Panc1 (cell line): ENCODE measurements around the gene TLE3. TPM values are rescaled to one million over a fixed set of nuclear protein-coding genes. Genes with fewer than 3 reads are reported as not detected.

Experiments
- ATAC-seq: fragments of 200-7000 bp; cut with Tn5 transposase; 2 replicates; pipeline ENCODE4 v1.9.1; 2020; ENCODE audit warnings: mild to moderate bottlenecking, moderate library complexity
- BruUV-seq: library from RNA; stranded (reverse); fragments of 400-500 nt; replicated peaks from 2 replicates; lab custom pipeline; 2021; lab: Mats Ljungman, UMichigan
- CTCF ChIA-PET: fragments of 300-600 bp; sonication (Branson Sonifier 250); formaldehyde crosslinking; loops from one replicate; lab custom pipeline; 2022; ENCODE audit warnings: antibody characterized with exemption; lab: Charles Lee
- POLR2A ChIA-PET: fragments of 300-600 bp; sonication (Branson Sonifier 250); formaldehyde crosslinking; loops from one replicate; lab custom pipeline; 2022; ENCODE audit warnings: antibody characterized with exemption; lab: Charles Lee
- DNase-seq: peaks from one replicate; pipeline ENCODE4 v3.0.0-alpha.2; 2010; ENCODE audit warnings: low read depth, low spot score
- H3K27ac ChIP-seq: 2 replicates; pipeline ENCODE4 v1.5.1; 2011; ENCODE audit warnings: mild to moderate bottlenecking, low read length, inconsistent platforms
- H3K27me3 ChIP-seq: fragments of 200-500 bp; sonication (Bioruptor generic); 2 replicates; pipeline ENCODE4 v1.6.0; 2014; ENCODE audit warnings: low read length, inconsistent platforms; ENCODE audit not compliant: control insufficient read depth, insufficient read depth
- H3K36me3 ChIP-seq: fragments of 200-500 bp; sonication (Bioruptor generic); 2 replicates; pipeline ENCODE4 v1.5.1; 2014; ENCODE audit warnings: inconsistent platforms, mild to moderate bottlenecking, low read length, moderate library complexity; ENCODE audit not compliant: control insufficient read depth, insufficient read depth
- H3K4me1 ChIP-seq: 2 replicates; pipeline ENCODE4 v1.5.1; 2011; ENCODE audit warnings: inconsistent platforms, mild to moderate bottlenecking, low read length, moderate library complexity; ENCODE audit not compliant: control insufficient read depth, insufficient read depth
- H3K4me3 ChIP-seq, 2 experiments: 2 replicates each; pipeline ENCODE4 v1.5.1; 2011 to 2012; ENCODE audit warnings: low read depth in 2 of 2, low read length in 2 of 2, mild to moderate bottlenecking in 2 of 2, inconsistent platforms in 1 of 2, moderate library complexity in 1 of 2
- H3K9me3 ChIP-seq: fragments of 200-500 bp; sonication (Bioruptor generic); 2 replicates; pipeline ENCODE4 v1.5.1; 2014; ENCODE audit warnings: low read depth, mild to moderate bottlenecking, inconsistent platforms, low read length, moderate library complexity; ENCODE audit not compliant: control insufficient read depth, insufficient read depth
- CTCF ChIP-seq: fragments of 450-650 bp; IDR thresholded peaks from 2 replicates; pipeline ENCODE4 v1.5.1; 2017; ENCODE audit warnings: mild to moderate bottlenecking
- POLR2AphosphoS5 ChIP-seq: IDR thresholded peaks from 2 replicates; pipeline ENCODE4 v1.6.1; 2012; ENCODE audit warnings: mild to moderate bottlenecking, low read depth, low read length, moderate library complexity
- SIN3A ChIP-seq: IDR thresholded peaks from 2 replicates; pipeline ENCODE4 v1.6.1; 2012; ENCODE audit warnings: low read depth, mild to moderate bottlenecking, low read length, moderate library complexity, borderline replicate concordance; ENCODE audit not compliant: insufficient read depth
- TCF7L2 ChIP-seq: IDR thresholded peaks from 2 replicates; pipeline ENCODE4 v1.6.1; 2011; ENCODE audit warnings: mild to moderate bottlenecking, low read depth, low read length, inconsistent platforms
- in situ Hi-C: cut with HindIII; loops from 2 replicates; pipeline ENCODE4 v1.10.0; 2016; ENCODE audit warnings: low sequenced_read_pairs, low pct_unique_long_range_greater_than_20kb
- intact Hi-C: fragments of 100-400 bp; cut with micrococcal nuclease; formaldehyde crosslinking; loops from one replicate; pipeline ENCODE4 v1.10.0; 2022; ENCODE audit not compliant: unreplicated experiment
- total RNA-seq: library from RNA; stranded (reverse); gene quantifications from one replicate; pipeline ENCODE4 v1.2.1, GENCODE V29; 2021; ENCODE audit not compliant: unreplicated experiment
- TF ChIP-seq, protein P1 (sequence below), 2 experiments: IDR thresholded peaks; 2 replicates each; pipeline ENCODE4 v1.6.1; 2011 to 2012; ENCODE audit warnings: low read depth in 2 of 2, control low read depth in 1 of 2, low read length in 1 of 2, mild to moderate bottlenecking in 1 of 2, moderate library complexity in 1 of 2; ENCODE audit not compliant: insufficient read depth in 1 of 2

The TLE3 gene
- total RNA-seq, 1 experiment from 2014 or later: 132 TPM

GRCh38 chr15:70142072-70142321 is 44.3 kb upstream of the TLE3 start:
- intact Hi-C loops (no loop called here), in situ Hi-C loops (no loop called here)
- BruUV-seq: no TSS peak
- ATAC-seq (peak; percentile 52; the same call in 1 of the 2 replicates), DNase-seq (no peak)
- Histone ChIP-seq H3K36me3 (no peaks in the 10 kb centered on the region), H3K27me3 (no peaks in the 10 kb centered on the region), H3K27ac (no peak overlapping the region), H3K9me3 (no peaks in the 10 kb centered on the region), H3K4me1 (peaks cover 7% of the 10 kb centered on the region), H3K4me3 (no peak overlapping the region)
- TF ChIP-seq POLR2AphosphoS5 (no peak), TCF7L2 (no peak), CTCF (no peak), SIN3A (no peak)
- TF ChIP-seq, protein P1, sequence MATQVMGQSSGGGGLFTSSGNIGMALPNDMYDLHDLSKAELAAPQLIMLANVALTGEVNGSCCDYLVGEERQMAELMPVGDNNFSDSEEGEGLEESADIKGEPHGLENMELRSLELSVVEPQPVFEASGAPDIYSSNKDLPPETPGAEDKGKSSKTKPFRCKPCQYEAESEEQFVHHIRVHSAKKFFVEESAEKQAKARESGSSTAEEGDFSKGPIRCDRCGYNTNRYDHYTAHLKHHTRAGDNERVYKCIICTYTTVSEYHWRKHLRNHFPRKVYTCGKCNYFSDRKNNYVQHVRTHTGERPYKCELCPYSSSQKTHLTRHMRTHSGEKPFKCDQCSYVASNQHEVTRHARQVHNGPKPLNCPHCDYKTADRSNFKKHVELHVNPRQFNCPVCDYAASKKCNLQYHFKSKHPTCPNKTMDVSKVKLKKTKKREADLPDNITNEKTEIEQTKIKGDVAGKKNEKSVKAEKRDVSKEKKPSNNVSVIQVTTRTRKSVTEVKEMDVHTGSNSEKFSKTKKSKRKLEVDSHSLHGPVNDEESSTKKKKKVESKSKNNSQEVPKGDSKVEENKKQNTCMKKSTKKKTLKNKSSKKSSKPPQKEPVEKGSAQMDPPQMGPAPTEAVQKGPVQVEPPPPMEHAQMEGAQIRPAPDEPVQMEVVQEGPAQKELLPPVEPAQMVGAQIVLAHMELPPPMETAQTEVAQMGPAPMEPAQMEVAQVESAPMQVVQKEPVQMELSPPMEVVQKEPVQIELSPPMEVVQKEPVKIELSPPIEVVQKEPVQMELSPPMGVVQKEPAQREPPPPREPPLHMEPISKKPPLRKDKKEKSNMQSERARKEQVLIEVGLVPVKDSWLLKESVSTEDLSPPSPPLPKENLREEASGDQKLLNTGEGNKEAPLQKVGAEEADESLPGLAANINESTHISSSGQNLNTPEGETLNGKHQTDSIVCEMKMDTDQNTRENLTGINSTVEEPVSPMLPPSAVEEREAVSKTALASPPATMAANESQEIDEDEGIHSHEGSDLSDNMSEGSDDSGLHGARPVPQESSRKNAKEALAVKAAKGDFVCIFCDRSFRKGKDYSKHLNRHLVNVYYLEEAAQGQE (IDR thresholded peaks at IDR 0.05; ENCODE audit: insufficient read depth in 1 of 2, low read depth in 2 of 2, low read length in 1 of 2): no peak
- POLR2A ChIA-PET: no interaction called here
- CTCF ChIA-PET: interaction anchor here (0.6 kb wide), 1 partner anchor 566 kb away, joined by 3 read pairs; no protein-coding TSS in a partner anchor

DNA sequence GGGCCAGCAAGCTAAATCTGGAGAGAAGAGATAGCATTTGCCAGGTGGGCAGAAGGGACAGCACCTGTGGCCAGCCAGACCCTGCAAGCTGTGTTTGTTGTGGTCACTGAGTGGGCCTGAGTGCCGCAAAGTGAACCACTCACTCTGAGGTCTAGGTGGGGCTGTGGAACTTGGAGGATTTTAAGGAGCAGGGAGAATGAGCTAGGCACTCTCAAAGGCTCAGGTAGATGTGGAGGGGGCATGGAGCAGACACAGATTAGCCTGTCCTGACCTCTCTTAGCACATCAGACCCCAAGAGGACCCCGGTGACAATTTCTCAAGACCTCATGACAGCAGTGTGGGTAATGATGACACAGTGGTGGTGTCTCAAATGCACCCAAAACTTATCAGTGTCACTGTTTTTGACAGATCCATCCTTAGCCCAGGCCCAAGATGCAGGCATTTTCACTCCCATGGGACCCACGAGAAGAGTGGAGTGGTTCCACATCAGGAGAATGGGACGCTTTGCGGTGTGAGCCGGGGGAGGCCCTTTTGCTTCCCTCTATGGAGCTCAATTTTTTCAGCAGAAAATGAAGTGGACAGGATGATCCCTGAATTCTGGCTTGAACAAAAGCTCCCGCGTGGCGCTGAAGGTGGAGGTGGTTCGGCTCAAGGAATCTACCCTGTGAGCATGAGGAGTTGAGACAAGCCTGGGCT is 43.8 kb upstream of the TLE3 start:
- Histone ChIP-seq H3K36me3 (no peaks in the 10 kb centered on the region), H3K4me1 (peaks cover 7% of the 10 kb centered on the region), H3K9me3 (no peaks in the 10 kb centered on the region), H3K27ac (peak overlapping the region; percentile 60), H3K27me3 (no peaks in the 10 kb centered on the region), H3K4me3 (peak overlapping the region in 1 of 2 experiments; percentile 25; a peak in 2 of 4 replicates)
- intact Hi-C loops (no loop called here), in situ Hi-C loops (no loop called here)
- DNase-seq (no peak), ATAC-seq (peak; percentile 22; the same call in 1 of the 2 replicates)
- BruUV-seq: no TSS peak
- CTCF ChIA-PET: interaction anchor here (0.6 kb wide), 1 partner anchor 566 kb away, joined by 3 read pairs; no protein-coding TSS in a partner anchor
- POLR2A ChIA-PET: no interaction called here
- no peak for TF ChIP-seq TCF7L2
- TF ChIP-seq, protein P1 (IDR thresholded peaks at IDR 0.05; ENCODE audit: insufficient read depth in 1 of 2, low read depth in 2 of 2, low read length in 1 of 2): no peak
- TF ChIP-seq CTCF: no peak
- TF ChIP-seq POLR2AphosphoS5: no peak
- TF ChIP-seq SIN3A: no peak
